Activated CD4-positive, alpha-beta T cell treated with anti-CD3 and anti-CD28 coated beads, Interleukin-2, amount 50 U/mL, for 16 hours (primary cell): ENCODE measurements around the gene UBALD2.
"Not testable (repeated sequence)": the region's sequence is repeated elsewhere in the genome, so short reads cannot be mapped to it uniquely, and the experiment has no call there.

ENCODE experiments used
- DNase-seq: peaks from one replicate; pipeline ENCODE4 v3.0.0-alpha.2; 2020

UBALD2 gene

DNA sequence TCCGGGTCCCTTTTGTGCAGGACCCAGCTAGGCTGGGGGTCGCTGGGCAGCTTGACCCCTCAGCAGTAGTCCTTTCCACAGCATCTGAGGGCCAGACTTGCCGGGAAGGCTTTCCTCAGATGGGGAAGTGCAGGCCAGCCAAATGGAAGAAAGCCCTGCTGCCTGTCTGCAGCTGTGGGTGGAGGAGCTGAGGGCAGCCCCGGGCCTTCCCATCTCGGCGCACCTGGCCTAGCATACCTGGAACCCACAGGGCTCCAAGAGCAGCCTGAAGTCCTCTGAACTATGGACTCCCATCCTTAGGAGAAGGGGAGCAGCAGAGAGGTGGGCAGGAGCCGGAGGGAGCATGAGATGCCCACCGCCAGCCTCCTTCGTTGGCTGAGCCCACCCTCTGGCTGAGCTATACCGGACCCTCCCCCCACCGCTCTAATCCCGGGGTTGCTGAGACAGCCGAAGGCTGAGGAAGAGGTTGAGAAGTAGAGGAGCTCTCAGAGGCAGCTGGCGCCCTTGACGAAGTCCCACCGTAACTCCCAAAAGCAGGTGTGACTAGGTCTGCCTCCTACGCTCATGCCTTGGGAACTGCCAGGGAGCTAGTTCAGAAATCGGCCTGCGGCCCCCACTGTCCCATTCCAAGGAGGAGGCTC lies 13.2 kb downstream of the UBALD2 start:
- DNase-seq: no peak

DNA sequence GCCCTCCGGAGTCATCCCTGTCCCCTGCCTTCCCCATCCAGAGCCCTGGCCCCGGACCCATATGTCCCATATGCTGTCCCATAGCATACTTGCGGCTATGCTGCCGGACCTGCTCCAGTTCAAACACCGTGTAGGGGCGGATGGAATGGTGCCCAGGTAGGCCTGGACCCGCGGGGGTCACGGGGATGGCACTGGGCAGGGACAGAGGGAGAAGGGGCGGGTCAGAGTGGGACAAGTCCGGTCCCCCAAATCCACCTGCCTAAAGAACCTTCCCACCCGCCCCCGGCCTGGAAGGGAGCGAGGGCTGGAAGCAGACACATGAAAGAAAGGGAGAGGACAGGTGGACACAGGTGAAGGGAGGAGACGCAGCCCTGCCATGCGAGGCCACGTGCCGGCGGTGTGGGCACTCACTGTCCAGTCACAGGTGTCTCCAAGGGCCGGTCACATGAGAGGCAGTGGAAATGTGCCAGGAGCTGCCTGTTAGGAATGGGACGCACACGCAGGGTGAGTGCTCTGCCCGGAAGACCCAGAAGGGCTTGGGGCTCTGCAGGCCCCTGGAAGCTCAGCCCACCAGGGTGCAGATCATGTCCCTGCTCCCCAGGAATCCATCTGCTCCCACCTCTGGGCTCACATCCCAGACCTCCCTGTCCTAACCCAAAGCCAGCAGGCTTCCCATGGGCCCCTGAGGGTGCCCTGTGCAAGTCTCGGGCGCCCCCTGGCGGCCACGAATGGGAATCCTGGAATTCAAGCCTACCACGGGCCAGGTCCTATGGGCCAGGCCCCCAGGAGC lies 14.0 kb downstream of the UBALD2 start:
- DNase-seq: peak; percentile 85

DNA sequence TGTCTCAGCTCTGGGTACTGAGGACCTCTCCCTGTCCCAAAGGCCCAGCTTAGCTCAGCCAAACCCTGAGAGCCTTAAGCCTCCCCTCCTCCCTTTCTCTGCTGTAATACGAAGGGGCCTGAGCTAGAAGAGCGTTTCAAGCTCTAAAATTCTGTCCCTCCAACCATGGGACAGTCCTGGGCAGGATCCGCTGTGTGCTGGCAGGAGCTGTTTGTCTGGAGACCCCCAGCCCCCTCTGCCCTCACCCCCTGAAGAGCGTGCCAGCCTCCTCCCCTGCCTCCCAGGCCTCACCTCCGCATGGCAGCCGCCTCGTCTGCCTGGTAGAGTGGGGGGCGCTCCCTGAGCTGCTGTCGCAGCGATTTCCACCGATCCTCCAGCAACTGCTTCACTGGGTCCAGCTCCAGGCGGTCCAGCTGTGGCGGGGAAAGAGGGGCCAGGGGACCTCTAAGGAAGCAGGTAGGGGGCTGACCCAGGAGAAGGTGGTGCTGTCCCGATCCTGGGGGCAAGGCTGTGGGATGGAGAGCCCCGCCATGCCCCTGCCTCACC lies 14.7 kb downstream of the UBALD2 start:
- no peak for DNase-seq

DNA sequence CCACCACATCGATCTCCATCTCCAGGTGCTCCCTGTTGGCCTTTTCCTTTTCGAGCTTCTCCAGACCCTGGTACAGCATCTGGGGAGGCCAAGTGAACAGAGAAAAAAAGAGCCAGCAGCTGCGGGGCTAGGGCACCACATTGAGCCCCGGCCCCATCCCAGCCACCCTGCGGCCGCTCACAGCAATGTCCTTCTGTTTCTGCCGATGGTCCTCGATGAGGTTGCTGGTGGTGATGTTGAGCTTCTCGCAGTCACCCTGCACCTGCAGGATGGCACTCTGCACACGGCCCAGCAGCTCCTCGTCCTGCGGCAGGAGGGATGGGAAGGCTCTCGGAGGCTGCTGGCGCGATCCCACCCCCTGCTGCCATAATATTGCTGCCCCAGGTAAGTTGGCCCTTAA lies 15.5 kb downstream of the UBALD2 start:
- no peak for DNase-seq

- no peak for DNase-seq
These were observed 16.6 kb downstream of the UBALD2 start for GRCh38 chr17:76281573-76282371.

- DNase-seq: no peak
These were observed 27.4 kb downstream of the UBALD2 start for GRCh38 chr17:76292567-76292966.

GRCh38 chr17:76293106-76293505 lies 28.0 kb downstream of the UBALD2 start:
- no peak for DNase-seq

GRCh38 chr17:76296186-76296585 lies 31.0 kb downstream of the UBALD2 start:
- DNase-seq: no peak

GRCh38 chr17:76296889-76297288 lies 31.7 kb downstream of the UBALD2 start:
- DNase-seq: no peak

DNA sequence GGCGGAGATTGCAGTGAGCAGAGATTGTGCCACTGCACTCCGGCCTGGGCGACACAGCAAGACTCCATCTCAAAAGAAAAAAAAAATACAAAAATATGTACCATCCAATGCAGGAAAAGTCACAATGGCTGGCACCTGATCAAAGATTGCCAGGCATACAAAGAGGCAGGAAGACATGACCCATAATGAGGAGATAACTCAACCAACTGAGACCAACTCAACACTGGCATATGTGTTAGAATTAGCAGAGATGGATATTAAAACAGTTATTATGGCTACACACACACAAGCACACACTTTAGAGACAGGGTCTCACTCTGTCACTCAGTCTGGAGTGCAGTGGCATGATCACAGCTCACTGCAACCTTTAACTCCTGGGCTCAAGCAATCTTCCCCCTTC lies 32.3 kb downstream of the UBALD2 start:
- no peak for DNase-seq

DNA sequence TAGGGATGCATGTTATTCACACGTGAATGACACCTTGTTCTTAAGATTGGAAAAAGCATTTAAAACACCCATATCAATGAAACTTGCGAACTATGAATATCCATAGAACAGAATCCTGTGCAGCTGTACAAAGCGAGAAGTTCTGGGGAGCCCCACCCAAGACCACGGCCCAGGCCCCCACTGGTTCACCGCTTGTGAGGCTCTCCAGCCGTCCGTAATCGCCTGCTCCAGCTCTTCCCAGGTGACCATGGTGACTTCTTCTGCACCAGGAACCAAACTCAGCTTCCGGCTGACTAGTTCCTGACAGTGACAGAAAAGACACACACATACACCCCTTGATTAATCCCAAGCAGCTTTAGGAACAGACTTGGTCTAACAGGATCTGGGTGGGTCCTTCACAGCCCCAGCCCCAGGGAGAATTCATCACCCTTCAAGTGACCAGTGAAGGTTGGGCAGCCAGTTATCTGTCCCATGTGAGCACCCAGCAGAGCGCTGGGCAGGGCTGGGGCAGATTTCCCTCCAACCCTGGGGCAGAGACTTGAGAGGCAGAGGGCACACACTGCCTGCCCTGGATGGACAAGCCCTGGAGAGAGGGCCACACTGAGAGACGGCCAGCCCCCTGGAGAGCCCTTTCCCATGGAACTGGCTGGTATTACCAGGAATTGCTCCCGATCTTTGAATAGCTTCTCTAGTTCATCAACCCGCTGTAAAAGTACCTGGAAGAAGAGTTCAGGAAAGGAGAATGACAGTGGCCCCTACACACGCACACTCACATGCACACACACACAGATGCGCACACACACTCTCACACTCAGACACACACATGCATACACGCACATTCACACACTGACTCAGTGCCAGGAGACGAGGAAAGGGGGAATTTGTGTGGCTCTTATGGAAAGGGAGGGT lies 39.3 kb downstream of the UBALD2 start:
- no peak for DNase-seq

GRCh38 chr17:76305135-76305454 lies 39.9 kb downstream of the UBALD2 start:
- not testable (repeated sequence) for DNase-seq

DNA sequence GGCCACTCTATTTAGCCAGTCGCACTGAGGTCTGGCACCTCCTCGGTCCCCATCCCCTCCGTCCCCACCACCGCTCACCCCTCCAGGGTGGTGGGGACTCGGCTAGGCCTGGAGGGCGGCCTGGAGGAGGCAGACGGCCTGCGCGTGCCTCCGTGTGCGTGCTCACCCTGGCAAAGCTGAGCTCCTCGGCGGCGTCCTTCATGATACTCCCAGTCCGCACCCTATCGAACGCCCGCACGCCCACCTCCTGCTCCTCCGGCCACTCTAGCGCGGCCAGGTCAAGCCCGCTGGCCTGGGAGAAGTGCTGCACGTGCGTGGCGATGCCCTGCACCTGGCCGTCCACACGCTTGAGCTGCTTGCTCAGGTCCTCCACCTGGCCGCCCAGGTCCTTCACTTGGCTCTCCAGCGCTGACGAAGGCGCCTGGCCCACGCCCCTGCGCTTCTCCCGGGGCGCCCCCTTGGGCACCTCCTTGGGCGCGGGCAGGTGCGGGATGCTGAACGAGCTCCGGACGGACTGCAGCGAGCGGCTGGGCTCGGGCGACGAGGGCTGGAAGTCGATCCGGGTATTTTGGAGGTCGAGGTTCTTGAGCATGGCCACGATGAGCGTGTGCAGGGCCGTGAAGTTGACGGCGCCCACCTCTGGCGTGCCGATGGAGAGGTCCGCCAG lies 42.3 kb downstream of the UBALD2 start:
- no peak for DNase-seq

GRCh38 chr17:76307966-76308338 lies 42.8 kb downstream of the UBALD2 start, which contains the start of gene QRICH2:
TSS of gene QRICH2 (minus strand) at chr17:76308276. CDS start at chr17:76307998, 278 bp downstream.
- DNase-seq: no peak

DNA sequence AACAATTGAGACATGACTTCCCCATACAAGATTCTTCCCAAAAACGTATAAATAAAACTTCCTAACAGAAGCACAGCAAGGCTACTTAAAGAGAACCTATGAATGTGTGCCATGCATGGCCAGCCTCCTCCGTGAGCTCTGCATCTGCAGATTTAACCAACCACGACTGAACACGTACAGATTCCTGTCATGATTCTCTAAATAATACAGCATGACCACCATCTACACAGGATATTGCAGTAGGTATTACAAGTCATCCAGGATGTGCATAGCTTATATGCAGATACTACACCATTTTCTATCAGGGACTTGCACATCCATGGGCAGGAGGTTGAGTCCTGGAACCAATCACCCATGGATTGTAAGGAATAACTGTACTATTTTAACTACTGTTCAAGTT lies 44.3 kb downstream of the UBALD2 start:
- DNase-seq: no peak

GRCh38 chr17:76312735-76313134 lies 47.6 kb downstream of the UBALD2 start:
- DNase-seq: no peak

- DNase-seq: no peak
These were observed 49.5 kb downstream of the UBALD2 start for GRCh38 chr17:76314392-76315227.

- no peak for DNase-seq
These were observed 52.4 kb downstream of the UBALD2 start for GRCh38 chr17:76317535-76317934.

DNA sequence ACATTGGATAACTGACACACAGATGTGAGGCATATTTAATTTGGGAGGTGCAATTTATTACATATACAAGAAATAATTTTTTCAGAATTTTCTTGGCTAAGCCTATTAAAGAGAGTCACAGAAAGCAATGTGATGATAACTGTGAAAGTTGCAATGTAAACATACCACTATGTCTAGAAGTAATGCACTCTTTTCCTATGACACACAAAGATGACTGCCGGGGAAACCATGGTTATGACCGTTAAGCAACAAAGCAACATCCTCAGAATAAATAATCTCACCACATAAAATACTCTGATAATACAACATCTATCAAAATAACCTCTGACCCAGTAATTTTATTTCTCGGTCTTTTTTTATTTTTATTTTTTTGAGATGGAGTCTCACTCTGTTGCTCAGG lies 53.4 kb downstream of the UBALD2 start:
- no peak for DNase-seq
